GM18505 (cell line): Measurements from ENCODE around the gene OAS3.

Experiments
- ATAC-seq: cut with Tn5 transposase; IDR thresholded peaks from one replicate; pipeline ENCODE4 v1.9.1; 2021; ENCODE audit not compliant: unreplicated experiment
- POLR2A ChIP-seq: IDR thresholded peaks from 4 replicates; pipeline ENCODE4 v1.6.1; 2011; ENCODE audit warnings: borderline replicate concordance; ENCODE audit not compliant: insufficient read depth, insufficient read length; ENCODE audit errors: extremely low read depth

OAS3 gene

GRCh38 chr12:112989806-112990205 lies 51.5 kb downstream of the OAS3 start:
- TF ChIP-seq POLR2A, result no peak
- no peak for ATAC-seq

- no peak for TF ChIP-seq POLR2A
- no peak for ATAC-seq
These were observed 54.5 kb downstream of the OAS3 start for GRCh38 chr12:112992541-112993398.

- TF ChIP-seq POLR2A, result no peak
- ATAC-seq, result no peak
These were observed 56.7 kb downstream of the OAS3 start for GRCh38 chr12:112995008-112995407.

- TF ChIP-seq POLR2A, result no peak
- ATAC-seq, result no peak
These were observed 58.2 kb downstream of the OAS3 start for GRCh38 chr12:112996501-112996900.

- no peak for ATAC-seq
- TF ChIP-seq POLR2A, result no peak
These were observed 59.2 kb downstream of the OAS3 start for GRCh38 chr12:112997506-112997905.

GRCh38 chr12:112998987-112999767 lies 60.9 kb downstream of the OAS3 start:
- no peak for TF ChIP-seq POLR2A
- peak; percentile 78 for ATAC-seq

- ATAC-seq, result no peak
- TF ChIP-seq POLR2A, result no peak
These were observed 62.2 kb downstream of the OAS3 start for GRCh38 chr12:113000433-113000832.

GRCh38 chr12:113002155-113002554 lies 63.9 kb downstream of the OAS3 start:
- no peak for TF ChIP-seq POLR2A
- no peak for ATAC-seq

GRCh38 chr12:113002676-113003075 lies 64.4 kb downstream of the OAS3 start:
- no peak for ATAC-seq
- no peak for TF ChIP-seq POLR2A

- ATAC-seq, result no peak
- TF ChIP-seq POLR2A, result no peak
These were observed 65.4 kb downstream of the OAS3 start for GRCh38 chr12:113003636-113004035.

GRCh38 chr12:113005762-113006161 lies 67.5 kb downstream of the OAS3 start:
- no peak for TF ChIP-seq POLR2A
- no peak for ATAC-seq

GRCh38 chr12:113006206-113006605 lies 67.9 kb downstream of the OAS3 start:
- no peak for TF ChIP-seq POLR2A
- no peak for ATAC-seq

GRCh38 chr12:113006641-113007040 lies 68.4 kb downstream of the OAS3 start:
- no peak for TF ChIP-seq POLR2A
- no peak for ATAC-seq

GRCh38 chr12:113007166-113007565 lies 68.9 kb downstream of the OAS3 start:
- no peak for TF ChIP-seq POLR2A

More at GRCh38 chr12:113007166-113007565, 68.9 kb downstream of the OAS3 start:
- ATAC-seq, result no peak
